Gastroesophageal sphincter (tissue), 4 donors: ENCODE data around the gene AKR1D1. TPM values are rescaled to one million over a fixed set of nuclear protein-coding genes. Genes with fewer than 3 reads are reported as not detected.

ENCODE experiments used
- ATAC-seq: fragments of 150-250 bp; one replicate; pipeline ENCODE4 v1.9.1; 2016; ENCODE audit warnings: mild to moderate bottlenecking, moderate library complexity
- H3K27ac ChIP-seq, 4 donors: fragments of 200-600 bp; sonication (generic) in 3 of 4; 1 replicate in 3 of 4; 2 replicates in 1 of 4; pipeline ENCODE4 v1.5.1; 2016 to 2019
- H3K27me3 ChIP-seq: fragments of 200-600 bp; sonication (generic); one replicate; pipeline ENCODE4 v1.5.1; 2019
- H3K36me3 ChIP-seq, 2 donors: fragments of 200-600 bp; sonication (generic); one replicate each; pipeline ENCODE4 v1.5.1; 2019; ENCODE audit warnings: control low read depth in 1 of 2
- H3K4me1 ChIP-seq, 3 donors: fragments of 200-600 bp; sonication (generic); 1 replicate in 2 of 3; 2 replicates in 1 of 3; pipeline ENCODE4 v1.5.1; 2016 to 2019; ENCODE audit warnings: control low read depth in 2 of 3
- H3K4me3 ChIP-seq, 2 donors: fragments of 200-600 bp; sonication (generic); one replicate each; pipeline ENCODE4 v1.5.1; 2019; ENCODE audit warnings: mild to moderate bottlenecking in 1 of 2, moderate library complexity in 1 of 2
- H3K9me3 ChIP-seq, 3 donors: fragments of 200-600 bp; sonication (generic); one replicate each; pipeline ENCODE4 v1.5.1; 2017 to 2019; ENCODE audit warnings: control low read depth in 2 of 3
- CTCF ChIP-seq, 4 experiments: fragments of 200-600 bp in 2 of 4; fragments of 450-650 bp in 2 of 4; sonication (generic) in 1 of 4; IDR thresholded peaks; one replicate each; pipeline ENCODE4 v1.5.1; 2017 to 2019; ENCODE audit warnings: antibody characterized with exemption in 4 of 4, mild to moderate bottlenecking in 2 of 4, moderate library complexity in 2 of 4
- EP300 ChIP-seq: sonication (generic); formaldehyde crosslinking; IDR thresholded peaks from one replicate; pipeline ENCODE4 v1.6.1; 2017; ENCODE audit warnings: antibody characterized with exemption, mild to moderate bottlenecking
- POLR2A ChIP-seq, 2 donors: fragments of 450-650 bp; IDR thresholded peaks; one replicate each; pipeline ENCODE4 v1.6.1; 2017; ENCODE audit warnings: antibody characterized with exemption in 2 of 2, mild to moderate bottlenecking in 2 of 2, moderate library complexity in 1 of 2
- POLR2AphosphoS5 ChIP-seq: sonication (generic); formaldehyde crosslinking; IDR thresholded peaks from one replicate; pipeline ENCODE4 v1.6.1; 2017; ENCODE audit warnings: antibody characterized with exemption
- WGBS, 2 donors: methylation state at CpG; one replicate each; pipeline ENCODE4 v1.1.5; 2018; ENCODE audit warnings: low coverage in 1 of 2; 5-methylcytosine and 5-hydroxymethylcytosine counted together
- total RNA-seq, 4 donors: library from RNA; depleted of rRNA; stranded (reverse); fragments of >200 nt; gene quantifications; one replicate each; pipeline ENCODE4 v1.1.0, GENCODE V29; 2016

The AKR1D1 gene
- not detected for total RNA-seq

- H3K27me3 ChIP-seq: no peaks in the 10 kb centered on the region
- no peaks in the 10 kb centered on the region for H3K4me1 ChIP-seq
- TF ChIP-seq POLR2AphosphoS5 (no peak), POLR2A (IDR thresholded peaks at IDR 0.05) (no peak), EP300 (no peak), CTCF (IDR thresholded peaks at IDR 0.05) (no peak)
- H3K4me3 ChIP-seq: no peak within 1 kb of the TSS
- no peak for ATAC-seq
- no peaks in the 10 kb centered on the region for H3K36me3 ChIP-seq
- 70 to 89% methylated on average over 2 to 3 of the region's 3 CpGs for WGBS, 2 donors
- no peaks in the 10 kb centered on the region for H3K9me3 ChIP-seq
- H3K27ac ChIP-seq: no peak within 1 kb of the TSS
These were observed at the start of gene AKR1D1 for GRCh38 chr7:138076196-138076595. AKR1D1 (plus strand) TSS chr7:138076459; CDS start chr7:138076519, 60 bp downstream.

GRCh38 chr7:138027100-138027499 is 49.2 kb upstream of the AKR1D1 start:
- ATAC-seq: no peak

GRCh38 chr7:138029126-138029525 is 47.1 kb upstream of the AKR1D1 start:
- Histone ChIP-seq H3K27me3 (no peaks in the 10 kb centered on the region), H3K4me1 (no peaks in the 10 kb centered on the region), H3K4me3 (no peak overlapping the region), H3K36me3 (no peaks in the 10 kb centered on the region), H3K9me3 (no peaks in the 10 kb centered on the region), H3K27ac (no peak overlapping the region)
- ATAC-seq: no peak
- TF ChIP-seq POLR2AphosphoS5: no peak
- TF ChIP-seq EP300: no peak
- no peak for TF ChIP-seq CTCF (IDR thresholded peaks at IDR 0.05)
- no peak for TF ChIP-seq POLR2A (IDR thresholded peaks at IDR 0.05)
- 87 to 93% methylated on average over 4 of the region's 4 CpGs for WGBS, 2 donors

More at GRCh38 chr7:138027100-138027499, 49.2 kb upstream of the AKR1D1 start:
- WGBS, 2 donors: 41 to 45% methylated on average over 2 of the region's 2 CpGs
- Histone ChIP-seq H3K4me1 (no peaks in the 10 kb centered on the region), H3K36me3 (no peaks in the 10 kb centered on the region), H3K27me3 (no peaks in the 10 kb centered on the region), H3K9me3 (no peaks in the 10 kb centered on the region), H3K4me3 (no peak overlapping the region), H3K27ac (no peak overlapping the region)
- TF ChIP-seq POLR2AphosphoS5: no peak
- TF ChIP-seq POLR2A (IDR thresholded peaks at IDR 0.05): no peak
- TF ChIP-seq CTCF (IDR thresholded peaks at IDR 0.05): no peak
- TF ChIP-seq EP300: no peak

GRCh38 chr7:138029941-138030340 is 46.3 kb upstream of the AKR1D1 start:
- Histone ChIP-seq H3K9me3 (no peaks in the 10 kb centered on the region), H3K27ac (no peak overlapping the region), H3K36me3 (no peaks in the 10 kb centered on the region), H3K4me3 (no peak overlapping the region), H3K27me3 (no peaks in the 10 kb centered on the region), H3K4me1 (no peaks in the 10 kb centered on the region)
- no peak for ATAC-seq
- WGBS, 2 donors: 83% methylated on average over 2 of the region's 2 CpGs
- TF ChIP-seq CTCF (IDR thresholded peaks at IDR 0.05) (no peak), EP300 (no peak), POLR2AphosphoS5 (no peak), POLR2A (IDR thresholded peaks at IDR 0.05) (no peak)

- TF ChIP-seq POLR2A (IDR thresholded peaks at IDR 0.05) (no peak), EP300 (no peak), POLR2AphosphoS5 (no peak), CTCF (IDR thresholded peaks at IDR 0.05) (no peak)
- ATAC-seq: no peak
- Histone ChIP-seq H3K27me3 (no peaks in the 10 kb centered on the region), H3K36me3 (no peaks in the 10 kb centered on the region), H3K4me1 (no peaks in the 10 kb centered on the region), H3K4me3 (no peak overlapping the region), H3K27ac (no peak overlapping the region), H3K9me3 (no peaks in the 10 kb centered on the region)
- WGBS, 2 donors: 80 to 83% methylated on average over 4 to 6 of the region's 7 CpGs
These were observed 45.4 kb upstream of the AKR1D1 start for GRCh38 chr7:138030679-138031351.
